SU-DHL-6 (cell line): ENCODE measurements around the gene SMURF1.

Experiments
- H2AFZ ChIP-seq: fragments of 200-600 bp; sonication (generic); 2 replicates; pipeline ENCODE4 v1.6.1; 2014; ENCODE audit warnings: low read depth, mild to moderate bottlenecking, moderate library complexity, mixed read lengths, antibody characterized with exemption, low read length; ENCODE audit not compliant: severe bottlenecking
- H3F3A ChIP-seq: fragments of 200-600 bp; shearing (Covaris generic); 2 replicates; pipeline ENCODE4 v1.6.0; 2016; ENCODE audit warnings: antibody characterized with exemption, mild to moderate bottlenecking; ENCODE audit not compliant: insufficient read depth
- H3K27ac ChIP-seq: fragments of 200-600 bp; sonication (generic); 2 replicates; pipeline ENCODE4 v1.5.1; 2016; ENCODE audit warnings: low read depth, mild to moderate bottlenecking, low read length, moderate library complexity, mixed read lengths
- H3K27me3 ChIP-seq: fragments of 200-600 bp; sonication (generic), shearing (Covaris generic); 2 replicates; pipeline ENCODE4 v1.6.0; 2014; ENCODE audit warnings: mild to moderate bottlenecking, low read length
- H3K36me3 ChIP-seq: fragments of 200-600 bp; sonication (generic); 2 replicates; pipeline ENCODE4 v1.6.1; 2014; ENCODE audit warnings: mild to moderate bottlenecking, low read length, mixed read lengths
- H3K4me2 ChIP-seq: fragments of 300-600, 200-600 bp; shearing (Covaris generic), sonication (generic); 2 replicates; pipeline ENCODE4 v1.6.0; 2014; ENCODE audit warnings: low read length, low read depth, mild to moderate bottlenecking; ENCODE audit not compliant: poor library complexity, severe bottlenecking
- H3K4me3 ChIP-seq: fragments of 200-600 bp; sonication (generic); 2 replicates; pipeline ENCODE4 v1.5.1; 2014; ENCODE audit warnings: antibody characterized with exemption, low read length, mild to moderate bottlenecking, mixed read lengths; ENCODE audit not compliant: insufficient read depth, poor library complexity, severe bottlenecking
- H3K79me2 ChIP-seq: fragments of 200-600 bp; sonication (generic); 2 replicates; pipeline ENCODE4 v1.6.1; 2014; ENCODE audit warnings: mild to moderate bottlenecking, low read length, moderate library complexity; ENCODE audit not compliant: insufficient read depth
- H3K9ac ChIP-seq: fragments of 200-600 bp; sonication (generic); 2 replicates; pipeline ENCODE4 v1.7.0; 2014; ENCODE audit warnings: mild to moderate bottlenecking, low read length
- H3K9me2 ChIP-seq: fragments of 200-600 bp; sonication (generic); replicated peaks from 2 replicates; pipeline ENCODE4 v1.6.1; 2014; ENCODE audit warnings: low read length; ENCODE audit not compliant: insufficient read depth
- H3K9me3 ChIP-seq: fragments of 200-600 bp; sonication (generic); 2 replicates; pipeline ENCODE4 v1.6.1; 2014; ENCODE audit warnings: low read length, mixed read lengths; ENCODE audit not compliant: insufficient read depth
- H4K20me1 ChIP-seq: fragments of 200-600 bp; sonication (generic); 2 replicates; pipeline ENCODE4 v1.6.1; 2014; ENCODE audit warnings: low read depth, mild to moderate bottlenecking, antibody characterized with exemption, low read length, moderate library complexity, mixed read lengths
- EZH2phosphoT487 ChIP-seq: fragments of 200-600 bp; sonication (generic), shearing (Covaris generic); conservative IDR thresholded peaks from 2 replicates; pipeline ENCODE4 v1.6.1; 2018; ENCODE audit warnings: mild to moderate bottlenecking, antibody characterized with exemption, low read length, moderate library complexity, mixed read lengths
- TF ChIP-seq, protein P1 (sequence below): fragments of 200-600 bp; sonication (generic); IDR thresholded peaks from one replicate; pipeline ENCODE4 v1.5.1; 2017; ENCODE audit warnings: antibody characterized with exemption, mild to moderate bottlenecking, low read length, moderate library complexity; ENCODE audit not compliant: insufficient read depth, poor library complexity, severe bottlenecking

The SMURF1 gene

DNA sequence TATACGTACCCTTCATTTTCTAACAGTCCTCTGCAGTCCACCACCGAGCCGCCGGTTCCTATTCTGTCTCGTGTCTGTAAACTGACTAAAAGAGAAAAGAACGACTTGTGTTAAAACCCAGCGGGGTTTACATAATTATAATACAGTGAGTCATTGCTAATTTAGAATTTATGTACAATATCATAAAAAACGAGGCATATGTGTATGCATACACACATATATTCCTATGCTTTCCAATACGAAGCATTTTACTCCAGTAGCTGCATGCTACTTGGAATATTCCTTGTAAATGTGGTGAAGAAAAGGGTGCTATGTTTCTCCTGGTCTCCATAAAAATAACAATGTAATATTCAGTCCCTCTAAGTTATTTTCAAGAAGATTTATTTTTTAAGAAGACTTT lies 89.1 kb downstream of the SMURF1 start:
- no peak for TF ChIP-seq EZH2phosphoT487
- TF ChIP-seq, protein P1, sequence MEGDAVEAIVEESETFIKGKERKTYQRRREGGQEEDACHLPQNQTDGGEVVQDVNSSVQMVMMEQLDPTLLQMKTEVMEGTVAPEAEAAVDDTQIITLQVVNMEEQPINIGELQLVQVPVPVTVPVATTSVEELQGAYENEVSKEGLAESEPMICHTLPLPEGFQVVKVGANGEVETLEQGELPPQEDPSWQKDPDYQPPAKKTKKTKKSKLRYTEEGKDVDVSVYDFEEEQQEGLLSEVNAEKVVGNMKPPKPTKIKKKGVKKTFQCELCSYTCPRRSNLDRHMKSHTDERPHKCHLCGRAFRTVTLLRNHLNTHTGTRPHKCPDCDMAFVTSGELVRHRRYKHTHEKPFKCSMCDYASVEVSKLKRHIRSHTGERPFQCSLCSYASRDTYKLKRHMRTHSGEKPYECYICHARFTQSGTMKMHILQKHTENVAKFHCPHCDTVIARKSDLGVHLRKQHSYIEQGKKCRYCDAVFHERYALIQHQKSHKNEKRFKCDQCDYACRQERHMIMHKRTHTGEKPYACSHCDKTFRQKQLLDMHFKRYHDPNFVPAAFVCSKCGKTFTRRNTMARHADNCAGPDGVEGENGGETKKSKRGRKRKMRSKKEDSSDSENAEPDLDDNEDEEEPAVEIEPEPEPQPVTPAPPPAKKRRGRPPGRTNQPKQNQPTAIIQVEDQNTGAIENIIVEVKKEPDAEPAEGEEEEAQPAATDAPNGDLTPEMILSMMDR = no peak
- Histone ChIP-seq H3K4me2 (no peak overlapping the region), H3K9me3 (no peaks in the 10 kb centered on the region), H3K79me2 (no peaks in the 10 kb centered on the region), H3K27ac (no peak overlapping the region), H3K9me2 (no peaks in the 10 kb centered on the region), H3K9ac (no peak overlapping the region), H3K27me3 (no peaks in the 10 kb centered on the region), H4K20me1 (no peaks in the 10 kb centered on the region), H3F3A (0 out of 2 replicates have a peak, but pooled peaks cover 4% of the 10 kb centered on the region), H2AFZ (no peak overlapping the region), H3K36me3 (peaks cover 18% of the 10 kb centered on the region), H3K4me3 (no peak overlapping the region)

DNA sequence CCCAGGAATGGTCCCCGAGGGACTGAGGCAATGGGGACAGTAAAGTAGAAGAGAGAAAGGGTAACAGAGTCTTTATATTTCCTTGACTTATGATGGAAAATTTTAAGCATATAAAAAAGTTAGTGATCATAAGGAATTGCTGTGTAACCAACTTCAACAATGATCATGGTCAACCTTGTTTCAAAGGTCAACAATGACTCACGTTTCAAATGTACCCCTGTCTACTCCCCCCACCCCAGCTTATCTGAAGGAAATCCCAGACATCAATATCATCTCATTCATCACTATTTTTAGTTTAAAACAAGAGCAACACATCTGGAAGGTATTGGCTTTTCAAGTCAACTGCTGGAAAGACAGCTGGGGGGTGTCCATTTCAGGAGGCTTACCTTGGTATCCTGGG lies 92.9 kb downstream of the SMURF1 start:
- Histone ChIP-seq H3K4me3 (no peak overlapping the region), H3K27me3 (no peaks in the 10 kb centered on the region), H3F3A (0 out of 2 replicates have a peak, but pooled peaks cover 4% of the 10 kb centered on the region), H3K79me2 (no peaks in the 10 kb centered on the region), H2AFZ (no peak overlapping the region), H3K9ac (no peak overlapping the region), H4K20me1 (no peaks in the 10 kb centered on the region), H3K9me3 (no peaks in the 10 kb centered on the region), H3K36me3 (peaks cover 25% of the 10 kb centered on the region), H3K4me2 (no peak overlapping the region), H3K9me2 (no peaks in the 10 kb centered on the region), H3K27ac (no peak overlapping the region)
- TF ChIP-seq EZH2phosphoT487 = no peak
- TF ChIP-seq, protein P1 = no peak

- Histone ChIP-seq H3K27ac (no peak overlapping the region), H3K27me3 (no peaks in the 10 kb centered on the region), H3K36me3 (peaks cover 22% of the 10 kb centered on the region), H3K9ac (no peak overlapping the region), H3K9me2 (no peaks in the 10 kb centered on the region), H3F3A (0 out of 2 replicates have a peak, but pooled peaks cover 4% of the 10 kb centered on the region), H2AFZ (no peak overlapping the region), H3K4me3 (no peak overlapping the region), H3K4me2 (no peak overlapping the region), H3K9me3 (no peaks in the 10 kb centered on the region), H4K20me1 (no peaks in the 10 kb centered on the region; the same call in 1 of the 2 replicates), H3K79me2 (no peaks in the 10 kb centered on the region)
- TF ChIP-seq, protein P1 = no peak
- no peak for TF ChIP-seq EZH2phosphoT487
Measured at GRCh38 chr7:99047526-99048077, 96.3 kb downstream of the SMURF1 start.
